Stimulated activated naive CD8-positive, alpha-beta T cell treated with anti-CD3 and anti-CD28 coated beads, Interleukin-15, amount 100 ng/mL, for 72 hours (primary cell): ENCODE results near the gene EHD4.
A peak's percentile ranks its signal among the peaks of the same experiment; 100 is the strongest.

ENCODE experiments used
- ATAC-seq: fragments of 150-1000 bp; cut with Tn5 transposase; 2 replicates; pipeline ENCODE4 v1.10.0; 2021; ENCODE audit warnings: mild to moderate bottlenecking, moderate library complexity
- DNase-seq, 2 donors: peaks; one replicate each; pipeline ENCODE4 v3.0.0; 2021 to 2022
- H3K27ac Mint-ChIP-seq, 2 donors: one replicate each; pipeline ENCODE4 v1.8.0; 2022; ENCODE audit warnings: mild to moderate bottlenecking in 2 of 2, mixed read lengths in 2 of 2, moderate library complexity in 2 of 2
- H3K27me3 Mint-ChIP-seq: one replicate; pipeline ENCODE4 v1.8.0; 2022; ENCODE audit warnings: mixed read lengths
- H3K4me1 Mint-ChIP-seq: one replicate; pipeline ENCODE4 v1.8.0; 2022; ENCODE audit warnings: mild to moderate bottlenecking, mixed read lengths
- H3K4me3 Mint-ChIP-seq, 2 donors: one replicate each; pipeline ENCODE4 v1.8.0; 2022; ENCODE audit warnings: mild to moderate bottlenecking in 2 of 2, mixed read lengths in 2 of 2, moderate library complexity in 1 of 2
- H3K9me3 Mint-ChIP-seq, 2 donors: one replicate each; pipeline ENCODE4 v1.8.0; 2022; ENCODE audit warnings: mixed read lengths in 2 of 2

Gene EHD4

GRCh38 chr15:41856262-41856661, 116.1 kb downstream of the EHD4 start:
- Mint-ChIP-seq H3K4me3 (no peak overlapping the region), H3K27me3 (peaks cover 8% of the 10 kb centered on the region)

GRCh38 chr15:41855261-41855961, 116.9 kb downstream of the EHD4 start:
- H3K4me1 Mint-ChIP-seq = peaks cover 6% of the 10 kb centered on the region
- H3K9me3 Mint-ChIP-seq = no peaks in the 10 kb centered on the region
- peaks cover 6% of the 10 kb centered on the region for H3K27me3 Mint-ChIP-seq
- ATAC-seq = no peak
- DNase-seq = no peak
- H3K4me3 Mint-ChIP-seq = no peak overlapping the region
- peak overlapping the region in 1 of 2 donors; percentile 90 for H3K27ac Mint-ChIP-seq

More at GRCh38 chr15:41856262-41856661, 116.1 kb downstream of the EHD4 start:
- Mint-ChIP-seq H3K27ac (no peak overlapping the region), H3K4me1 (peaks cover 12% of the 10 kb centered on the region), H3K9me3 (no peaks in the 10 kb centered on the region)
- ATAC-seq (no peak), DNase-seq (no peak)

GRCh38 chr15:41854443-41854842, 117.9 kb downstream of the EHD4 start:
- no peaks in the 10 kb centered on the region for H3K9me3 Mint-ChIP-seq
- H3K4me1 Mint-ChIP-seq = no peaks in the 10 kb centered on the region
- no peak overlapping the region for H3K4me3 Mint-ChIP-seq
- no peak for DNase-seq
- no peak for ATAC-seq
- H3K27me3 Mint-ChIP-seq = peaks cover 6% of the 10 kb centered on the region
- no peak overlapping the region for H3K27ac Mint-ChIP-seq

GRCh38 chr15:41853831-41854230, 118.5 kb downstream of the EHD4 start:
- ATAC-seq (no peak), DNase-seq (no peak)
- H3K27ac Mint-ChIP-seq = no peak overlapping the region
- H3K4me3 Mint-ChIP-seq = no peak overlapping the region
- H3K27me3 Mint-ChIP-seq = peaks cover 6% of the 10 kb centered on the region
- H3K4me1 Mint-ChIP-seq = peaks cover 4% of the 10 kb centered on the region
- no peaks in the 10 kb centered on the region for H3K9me3 Mint-ChIP-seq

GRCh38 chr15:41852736-41853590, 119.4 kb downstream of the EHD4 start:
- ATAC-seq (no peak), DNase-seq (no peak)
- Mint-ChIP-seq H3K4me1 (peaks cover 10% of the 10 kb centered on the region), H3K9me3 (no peaks in the 10 kb centered on the region), H3K4me3 (no peak overlapping the region), H3K27me3 (peaks cover 6% of the 10 kb centered on the region), H3K27ac (no peak overlapping the region)

GRCh38 chr15:41851755-41852370, 120.5 kb downstream of the EHD4 start:
- Mint-ChIP-seq H3K9me3 (no peaks in the 10 kb centered on the region), H3K4me3 (no peak overlapping the region), H3K27ac (peak overlapping the region in 1 of 2 donors; percentile 19), H3K4me1 (peaks cover 10% of the 10 kb centered on the region), H3K27me3 (peaks cover 6% of the 10 kb centered on the region)
- DNase-seq (no peak), ATAC-seq (peak; percentile 14)

GRCh38 chr15:41851167-41851523, 121.2 kb downstream of the EHD4 start:
- Mint-ChIP-seq H3K4me3 (no peak overlapping the region), H3K27me3 (peaks cover 6% of the 10 kb centered on the region), H3K4me1 (peaks cover 10% of the 10 kb centered on the region), H3K9me3 (no peaks in the 10 kb centered on the region), H3K27ac (peak overlapping the region in 1 of 2 donors; percentile 59)
- DNase-seq (no peak), ATAC-seq (no peak)

- H3K9me3 Mint-ChIP-seq = no peaks in the 10 kb centered on the region
- ATAC-seq (no peak), DNase-seq (no peak)
- H3K27me3 Mint-ChIP-seq = peaks cover 6% of the 10 kb centered on the region
- peaks cover 10% of the 10 kb centered on the region for H3K4me1 Mint-ChIP-seq
- peak overlapping the region in 1 of 2 donors; percentile 59 for H3K27ac Mint-ChIP-seq
- H3K4me3 Mint-ChIP-seq = no peak overlapping the region
These were observed 121.7 kb downstream of the EHD4 start for GRCh38 chr15:41850482-41851166.

- Mint-ChIP-seq H3K4me1 (peaks cover 10% of the 10 kb centered on the region), H3K27ac (no peak overlapping the region), H3K9me3 (no peaks in the 10 kb centered on the region), H3K4me3 (no peak overlapping the region), H3K27me3 (peaks cover 6% of the 10 kb centered on the region)
- DNase-seq = no peak
- ATAC-seq = no peak
These were observed 122.5 kb downstream of the EHD4 start for GRCh38 chr15:41849861-41850260.

GRCh38 chr15:41849204-41849603, 123.2 kb downstream of the EHD4 start:
- ATAC-seq (no peak), DNase-seq (no peak)
- Mint-ChIP-seq H3K27me3 (peaks cover 6% of the 10 kb centered on the region), H3K9me3 (no peaks in the 10 kb centered on the region), H3K4me1 (peaks cover 10% of the 10 kb centered on the region), H3K4me3 (no peak overlapping the region), H3K27ac (no peak overlapping the region)

GRCh38 chr15:41848631-41849030, 123.7 kb downstream of the EHD4 start:
- peaks cover 10% of the 10 kb centered on the region for H3K4me1 Mint-ChIP-seq
- H3K9me3 Mint-ChIP-seq = no peaks in the 10 kb centered on the region
- H3K4me3 Mint-ChIP-seq = no peak overlapping the region
- peak; percentile 33 for ATAC-seq
- peak; percentile 17 to 23 for DNase-seq
- H3K27ac Mint-ChIP-seq = peak overlapping the region in 1 of 2 donors; percentile 48
- H3K27me3 Mint-ChIP-seq = peaks cover 6% of the 10 kb centered on the region

GRCh38 chr15:41847981-41848380, 124.4 kb downstream of the EHD4 start:
- peaks cover 6% of the 10 kb centered on the region for H3K27me3 Mint-ChIP-seq
- no peak for DNase-seq
- H3K27ac Mint-ChIP-seq = no peak overlapping the region
- H3K4me1 Mint-ChIP-seq = peaks cover 10% of the 10 kb centered on the region
- no peak overlapping the region for H3K4me3 Mint-ChIP-seq
- no peaks in the 10 kb centered on the region for H3K9me3 Mint-ChIP-seq
- ATAC-seq = no peak

GRCh38 chr15:41847206-41847605, 125.2 kb downstream of the EHD4 start:
- H3K27ac Mint-ChIP-seq = no peak overlapping the region
- H3K27me3 Mint-ChIP-seq = peaks cover 6% of the 10 kb centered on the region

More at GRCh38 chr15:41847206-41847605, 125.2 kb downstream of the EHD4 start:
- peaks cover 10% of the 10 kb centered on the region for H3K4me1 Mint-ChIP-seq
- DNase-seq = no peak
- no peak overlapping the region for H3K4me3 Mint-ChIP-seq
- no peaks in the 10 kb centered on the region for H3K9me3 Mint-ChIP-seq
- no peak for ATAC-seq
